NCI-H446 treated with DMSO at 0.1 percent for 48 hours (cell line): Measurements from ENCODE around the gene COL4A2.

Source experiments
- DNase-seq: peaks from one replicate; lab custom pipeline; 2025; lab: John Stamatoyannopoulos, UW

Gene COL4A2

GRCh38 chr13:110419381-110419791, 112.3 kb downstream of the COL4A2 start:
- DNase-seq, result no peak

DNA sequence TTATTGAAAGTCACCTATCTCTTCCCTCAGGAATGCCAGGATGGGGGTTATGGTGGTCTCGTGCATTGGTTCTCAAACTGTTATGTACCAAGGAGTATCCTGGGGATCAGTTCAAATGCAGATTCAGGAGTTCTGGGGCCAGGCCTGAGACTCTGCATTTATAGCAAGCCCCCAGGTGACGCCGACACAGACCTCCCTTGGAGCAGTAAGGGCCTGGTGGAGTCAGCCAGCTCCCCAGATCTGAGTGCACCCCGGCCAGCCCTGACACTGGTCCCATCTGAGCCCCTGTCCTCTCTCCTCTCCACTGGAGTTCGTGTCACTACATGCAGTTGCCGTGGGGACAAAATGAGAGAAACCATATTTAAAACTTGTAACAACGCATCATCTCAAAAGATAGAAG, 112.9 kb downstream of the COL4A2 start:
- no peak for DNase-seq

- DNase-seq, result no peak
Observed at GRCh38 chr13:110420626-110421025, 113.5 kb downstream of the COL4A2 start.

- no peak for DNase-seq
Observed at GRCh38 chr13:110421061-110421460, 114.0 kb downstream of the COL4A2 start.

GRCh38 chr13:110421696-110422385, 114.8 kb downstream of the COL4A2 start:
- no peak for DNase-seq

DNA sequence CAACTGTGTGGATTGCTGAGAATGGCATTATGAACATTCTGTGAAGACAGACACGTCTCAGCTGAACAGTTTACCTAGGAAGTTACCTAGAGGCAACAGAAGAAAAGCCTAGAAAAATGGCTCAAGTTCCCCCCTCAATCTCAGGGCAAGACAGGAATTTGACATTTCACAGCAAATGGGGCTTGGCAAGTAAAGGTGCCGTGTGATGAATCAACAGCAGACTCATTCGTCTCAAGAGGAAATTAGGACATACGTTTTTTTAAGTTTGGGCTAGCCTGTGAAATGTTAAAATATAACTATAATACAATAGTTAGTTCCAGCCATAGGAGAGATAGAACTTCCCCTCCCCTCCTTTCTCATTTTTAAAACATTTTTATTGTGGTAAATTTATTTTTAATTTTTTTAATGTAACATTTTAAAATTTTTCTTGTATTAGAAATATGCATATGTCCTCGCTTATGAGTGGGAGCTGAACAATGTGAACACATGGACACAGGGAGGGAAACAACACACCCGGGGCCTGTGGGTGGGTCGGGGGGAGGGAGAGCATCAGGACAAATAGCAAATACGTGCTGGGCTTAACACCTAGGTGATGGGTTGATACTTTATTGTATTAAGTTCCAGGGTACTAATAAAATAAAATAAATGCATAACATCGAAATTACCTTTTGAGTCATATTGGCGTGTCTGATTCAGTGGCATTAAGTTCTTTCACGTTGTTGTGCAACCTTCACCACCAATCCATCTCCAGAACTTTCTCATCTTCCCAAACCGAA, 116.0 kb downstream of the COL4A2 start:
- no peak for DNase-seq

GRCh38 chr13:110423689-110424302, 116.7 kb downstream of the COL4A2 start:
- no peak for DNase-seq

GRCh38 chr13:110424569-110425443, 117.7 kb downstream of the COL4A2 start:
- no peak for DNase-seq

DNA sequence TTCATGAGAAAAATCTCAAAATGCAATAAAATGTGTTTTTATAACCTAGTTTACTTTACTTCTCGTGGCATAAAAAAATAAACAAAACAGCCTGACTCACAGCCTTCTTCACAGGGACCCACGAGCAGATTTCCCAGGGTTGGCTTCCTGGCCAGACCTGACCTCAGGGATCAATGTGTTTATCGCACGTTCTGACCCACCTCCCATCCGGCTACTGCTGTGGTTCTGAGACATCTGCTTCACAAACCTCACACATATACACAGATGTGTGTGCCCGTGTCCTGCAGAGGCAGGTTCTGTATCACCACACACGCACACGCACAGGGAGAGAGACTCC, 118.3 kb downstream of the COL4A2 start:
- no peak for DNase-seq

GRCh38 chr13:110426735-110427134, 119.7 kb downstream of the COL4A2 start:
- DNase-seq, result no peak

GRCh38 chr13:110428313-110428712, 121.2 kb downstream of the COL4A2 start:
- no peak for DNase-seq

DNA sequence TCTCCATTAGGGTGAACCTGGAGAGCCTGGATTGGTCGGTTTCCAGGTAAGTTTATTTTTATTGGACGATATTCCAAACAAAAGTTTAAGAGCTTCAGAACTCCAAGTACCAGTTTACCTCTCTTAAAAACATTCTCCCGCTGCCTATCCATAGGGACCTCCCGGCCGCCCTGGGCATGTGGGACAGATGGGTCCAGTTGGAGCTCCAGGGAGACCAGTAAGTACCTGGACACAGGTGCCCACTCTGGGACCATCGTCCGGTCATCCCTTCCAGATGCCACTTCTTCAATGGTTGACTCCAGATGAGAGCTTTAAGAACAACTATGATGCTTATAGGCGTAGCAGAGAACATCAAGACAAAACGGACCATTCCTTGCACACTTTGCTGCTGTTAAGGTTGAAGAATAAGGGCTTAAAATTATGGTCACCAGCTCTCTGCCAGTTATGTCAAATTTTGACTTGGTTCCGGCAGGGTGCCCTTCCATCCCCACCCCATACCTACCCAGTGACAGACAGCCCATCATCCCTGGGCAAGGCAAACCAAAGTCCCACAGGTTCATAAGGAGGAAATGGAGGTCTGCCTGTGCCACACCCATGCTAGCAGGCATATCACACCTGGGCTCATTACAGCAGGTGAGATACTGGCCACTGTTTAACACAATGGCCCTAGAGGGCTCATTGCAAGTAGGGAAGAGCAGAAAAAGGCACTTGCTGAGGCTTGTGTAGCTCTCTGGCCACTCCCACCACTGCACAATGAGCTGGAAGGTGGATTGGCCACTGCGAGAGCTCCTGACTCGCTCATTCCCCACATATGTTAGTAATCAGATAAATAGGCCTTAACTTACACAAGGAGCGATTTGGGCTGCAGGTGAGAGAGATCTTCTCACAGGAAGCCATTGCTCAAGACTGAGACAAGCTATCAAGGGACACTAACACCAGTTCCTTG, 123.6 kb downstream of the COL4A2 start:
- DNase-seq, result no peak

DNA sequence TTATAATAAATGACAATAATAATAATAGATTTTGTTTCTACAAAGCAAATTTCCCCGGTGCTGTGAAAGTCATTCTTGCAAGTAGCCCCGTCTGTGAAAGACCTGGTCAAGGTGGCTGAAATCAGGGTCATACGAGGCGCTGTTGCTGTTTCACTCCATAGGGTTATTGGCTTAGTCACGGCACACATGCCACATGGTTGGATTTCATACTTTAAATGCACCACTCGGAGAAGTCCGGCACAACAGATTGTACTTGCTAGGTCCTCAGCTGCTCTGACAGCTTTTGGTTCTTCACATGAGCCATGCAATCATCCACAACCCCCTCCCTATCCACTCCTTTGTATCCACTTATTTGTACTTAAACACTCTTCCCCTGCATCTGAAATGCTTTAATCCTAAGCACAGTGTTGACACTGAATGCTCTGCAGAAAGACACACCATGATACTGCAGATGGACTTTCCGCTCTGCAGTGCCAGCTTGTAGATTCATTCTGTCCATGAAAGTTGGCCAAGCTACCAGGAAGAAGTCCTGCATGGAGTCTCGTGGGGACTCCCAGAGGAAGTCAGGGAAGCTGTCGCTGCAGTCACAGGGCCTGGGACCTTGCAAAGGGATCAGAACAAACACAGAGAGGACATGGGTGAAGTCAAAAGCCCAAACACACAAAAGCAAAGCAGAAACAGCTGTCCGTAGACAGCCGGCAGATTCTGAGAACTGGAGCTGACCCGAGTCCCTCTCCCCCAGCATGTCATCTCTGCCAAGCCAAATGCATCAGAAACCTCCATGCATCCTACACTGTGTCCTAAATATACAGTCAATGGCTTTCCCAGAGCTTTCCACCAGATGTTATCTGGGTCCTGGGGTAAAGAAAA, 124.6 kb downstream of the COL4A2 start:
- DNase-seq, result no peak

DNA sequence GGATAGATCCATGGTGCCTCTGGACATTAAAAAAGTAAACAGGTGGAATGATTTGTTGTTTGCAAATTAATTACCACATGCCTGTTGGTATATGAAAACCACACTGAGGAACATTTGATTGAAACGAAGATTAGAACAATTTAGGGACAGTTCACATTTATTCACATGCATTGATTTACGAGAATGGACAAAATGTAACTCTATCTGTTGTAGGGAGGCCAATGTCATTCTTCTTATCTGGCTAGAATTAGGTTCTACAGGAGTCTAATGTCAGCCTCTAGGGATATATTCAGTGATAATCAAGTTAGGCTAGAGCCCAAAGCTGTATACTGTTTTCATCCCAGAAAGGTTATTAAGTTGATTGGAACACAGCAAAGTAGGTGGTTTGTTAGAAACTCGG, 125.4 kb downstream of the COL4A2 start:
- DNase-seq, result no peak

DNA sequence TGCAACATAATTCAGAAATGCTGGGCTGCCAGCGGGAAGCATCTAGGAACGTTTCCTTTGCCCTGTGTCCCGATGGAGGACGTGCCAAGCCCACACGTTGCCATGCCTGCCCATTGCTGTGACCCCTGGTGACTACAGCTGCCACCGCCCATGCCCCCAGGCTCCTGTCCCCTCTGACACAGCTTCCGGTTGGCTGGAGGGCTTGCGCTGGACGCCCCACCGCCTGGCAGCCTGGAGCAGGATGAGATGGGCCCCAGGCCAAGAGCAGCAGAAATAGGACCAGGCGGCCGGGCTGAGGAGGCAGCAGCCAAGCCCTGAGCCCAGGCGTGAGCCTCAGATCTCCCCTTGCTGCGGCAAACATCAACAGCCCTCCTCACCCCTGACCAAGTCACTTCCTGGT, 125.9 kb downstream of the COL4A2 start:
- no peak for DNase-seq

DNA sequence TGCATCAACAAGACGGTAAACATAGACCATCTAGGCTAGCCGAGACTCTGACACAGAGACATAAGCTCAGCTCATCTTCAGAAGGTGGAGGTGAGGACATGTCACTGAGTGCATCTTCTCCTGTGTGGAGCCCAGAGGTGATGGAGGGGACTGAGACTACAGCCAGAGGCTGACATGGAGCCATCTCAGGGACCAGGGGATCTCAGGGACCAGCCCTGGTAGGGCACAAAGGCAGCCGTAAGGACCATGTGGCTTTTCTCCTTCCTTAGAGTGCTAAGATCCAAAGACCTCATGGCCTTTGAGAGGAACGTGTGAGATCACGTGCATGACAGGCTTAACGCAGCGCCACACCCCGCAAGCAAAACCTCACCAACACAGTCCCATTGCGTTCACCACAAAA, 127.5 kb downstream of the COL4A2 start:
- DNase-seq, result no peak

GRCh38 chr13:110435331-110435730, 128.2 kb downstream of the COL4A2 start:
- no peak for DNase-seq

GRCh38 chr13:110436276-110436675, 129.2 kb downstream of the COL4A2 start:
- no peak for DNase-seq

- DNase-seq, result no peak
Observed at GRCh38 chr13:110436786-110437370, 129.8 kb downstream of the COL4A2 start.

GRCh38 chr13:110438211-110438610, 131.1 kb downstream of the COL4A2 start:
- DNase-seq, result no peak
